Adrenal gland (tissue), 12 donors: ENCODE data around the gene CAB39L. TPM values are rescaled to one million over a fixed set of nuclear protein-coding genes. Genes with fewer than 3 reads are reported as not detected.

Source experiments
- DNase-seq, 7 donors: peaks; one replicate each; pipeline ENCODE4 v3.0.0-alpha.2; 2019 to 2020
- H3K27ac ChIP-seq, 5 donors: fragments of 200-600 bp; sonication (generic) in 4 of 5; 1 replicate in 3 of 5; 2 replicates in 2 of 5; pipeline versions ENCODE4 v1.5.1 to v1.8.0; 2016 to 2020; ENCODE audit warnings: mild to moderate bottlenecking in 1 of 5
- H3K27me3 ChIP-seq: fragments of 200-600 bp; 2 replicates; pipeline ENCODE4 v1.8.0; 2021
- H3K36me3 ChIP-seq, 2 donors: fragments of 200-600 bp; replicated peaks in 1 of 2; 1 replicate in 1 of 2; 2 replicates in 1 of 2; pipeline versions ENCODE4 v1.5.1 to v1.8.0; 2018 to 2022
- H3K4me1 ChIP-seq, 2 donors: fragments of 200-600 bp; replicated peaks in 1 of 2; 1 replicate in 1 of 2; 2 replicates in 1 of 2; pipeline versions ENCODE4 v1.5.1 to v1.8.0; 2018 to 2021
- H3K4me3 ChIP-seq, 4 donors: fragments of 200-600 bp; sonication (generic) in 3 of 4; one replicate each; pipeline ENCODE4 v1.5.1; 2016 to 2018
- H3K9me3 ChIP-seq, 3 donors: fragments of 200-600 bp; sonication (generic) in 1 of 3; replicated peaks in 1 of 3; 1 replicate in 2 of 3; 2 replicates in 1 of 3; pipeline versions ENCODE4 v1.5.1 to v1.8.0; 2016 to 2021
- POLR2A ChIP-seq, 2 donors: fragments of 450-650 bp; IDR thresholded peaks; one replicate each; pipeline ENCODE4 v1.6.1; 2017; ENCODE audit warnings: antibody characterized with exemption in 2 of 2, mild to moderate bottlenecking in 2 of 2, moderate library complexity in 1 of 2
- WGBS, 4 donors: extraction: QIAGEN DNeasy Blood & Tissue Kit in 2 of 4; methylation state at CpG; one replicate each; pipeline versions ENCODE4 v1.1.5 to v1.1.7; 2013 to 2017; 5-methylcytosine and 5-hydroxymethylcytosine counted together
- intact Hi-C, 2 donors: fragments of 100-400 bp; cut with DNase I; formaldehyde crosslinking; loops; one replicate each; pipeline versions ENCODE4 v1.14.1 to v1.15.0; 2022 to 2023
- polyA plus RNA-seq, 3 donors: library from polyadenylated mRNA; stranded (reverse); fragments of 200-250 nt in 2 of 3; fragments of 350-450 nt in 1 of 3; fragmentation: Illumina TruSeq in 1 of 3; extraction: RNeasy Lipid Tissue Mini Kit (QIAGEN cat#74804) in 1 of 3; gene quantifications; one replicate each; pipeline ENCODE4 v1.2.3, GENCODE V29; 2013 to 2014
- total RNA-seq, 9 donors: library from RNA; depleted of rRNA in 4 of 9; stranded (reverse); fragments of >200 nt in 4 of 9; fragments of 120-200 nt in 1 of 9; fragmentation: NEBNext Ultra II Directional in 1 of 9; extraction: Animal tissue kit (Norgen Biotek cat#: 25700) in 1 of 9; gene quantifications; one replicate each; pipeline versions ENCODE4 v1.1.0 to v1.2.4, GENCODE V29; 2013 to 2023
- TF ChIP-seq, protein P1 (sequence below), 6 experiments: fragments of 450-650 bp in 4 of 6; fragments of 200-600 bp in 2 of 6; sonication (generic) in 1 of 6; IDR thresholded peaks; 1 replicate in 5 of 6; 2 replicates in 1 of 6; pipeline versions ENCODE4 v1.5.1 to v1.8.0; 2016 to 2021; ENCODE audit warnings: antibody characterized with exemption in 6 of 6, mild to moderate bottlenecking in 2 of 6, moderate library complexity in 1 of 6
- donor health status: healthy with polysubstance abuse.
- donor health status: Bipolar disorder and iron deficiency.
- donor health status: DM: yes; HTN: yes; CAD: no.
- donor health status: DM: no; HTN: no; CAD: no.
- donor health status: DM: no; HTN: no; CAD: no.
- donor health status: DM: yes; HTN: yes; CAD: no.

CAB39L gene
- total and polyA plus RNA-seq, 12 donors: 17.8 to 115 (median 47.8) TPM

DNA sequence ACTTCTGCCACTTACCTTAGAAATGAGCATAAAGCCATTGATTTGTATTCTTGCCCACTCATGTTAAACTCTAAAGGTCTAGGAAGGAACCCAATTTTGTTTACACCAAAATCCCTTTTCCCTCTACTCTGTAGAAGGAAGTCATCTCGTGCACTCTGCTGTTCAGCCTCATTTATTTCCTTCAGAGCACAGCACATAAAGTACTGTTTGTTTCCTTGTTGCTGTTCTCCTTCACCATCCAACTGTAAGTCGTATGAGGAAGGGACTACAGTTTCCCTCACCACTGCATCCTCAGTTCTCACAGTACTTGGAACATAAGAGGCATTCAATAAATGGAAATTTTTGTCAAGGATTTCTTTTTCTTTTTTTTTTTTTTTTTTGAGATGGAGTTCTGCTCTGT lies 171.6 kb downstream of the CAB39L start:
- H3K27me3 ChIP-seq: no peaks in the 10 kb centered on the region
- TF ChIP-seq, protein P1, sequence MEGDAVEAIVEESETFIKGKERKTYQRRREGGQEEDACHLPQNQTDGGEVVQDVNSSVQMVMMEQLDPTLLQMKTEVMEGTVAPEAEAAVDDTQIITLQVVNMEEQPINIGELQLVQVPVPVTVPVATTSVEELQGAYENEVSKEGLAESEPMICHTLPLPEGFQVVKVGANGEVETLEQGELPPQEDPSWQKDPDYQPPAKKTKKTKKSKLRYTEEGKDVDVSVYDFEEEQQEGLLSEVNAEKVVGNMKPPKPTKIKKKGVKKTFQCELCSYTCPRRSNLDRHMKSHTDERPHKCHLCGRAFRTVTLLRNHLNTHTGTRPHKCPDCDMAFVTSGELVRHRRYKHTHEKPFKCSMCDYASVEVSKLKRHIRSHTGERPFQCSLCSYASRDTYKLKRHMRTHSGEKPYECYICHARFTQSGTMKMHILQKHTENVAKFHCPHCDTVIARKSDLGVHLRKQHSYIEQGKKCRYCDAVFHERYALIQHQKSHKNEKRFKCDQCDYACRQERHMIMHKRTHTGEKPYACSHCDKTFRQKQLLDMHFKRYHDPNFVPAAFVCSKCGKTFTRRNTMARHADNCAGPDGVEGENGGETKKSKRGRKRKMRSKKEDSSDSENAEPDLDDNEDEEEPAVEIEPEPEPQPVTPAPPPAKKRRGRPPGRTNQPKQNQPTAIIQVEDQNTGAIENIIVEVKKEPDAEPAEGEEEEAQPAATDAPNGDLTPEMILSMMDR (IDR thresholded peaks at IDR 0.05): no peak
- TF ChIP-seq POLR2A (IDR thresholded peaks at IDR 0.05): no peak
- WGBS, 4 donors: 53 to 66% (median 60%) methylated on average over 2 of the region's 2 CpGs
- no peaks in the 10 kb centered on the region for H3K4me1 ChIP-seq
- DNase-seq: no peak
- no peak overlapping the region for H3K27ac ChIP-seq
- no peak overlapping the region for H3K4me3 ChIP-seq
- no peaks in the 10 kb centered on the region for H3K9me3 ChIP-seq
- intact Hi-C loops: loop anchor here in 1 of 2 donors (10.0 kb wide), 1 partner anchor 47 kb away; the partner anchor contains the start of gene MLNR
- H3K36me3 ChIP-seq: peaks cover 0 to 10% of the 10 kb centered on the region in 2 donors

DNA sequence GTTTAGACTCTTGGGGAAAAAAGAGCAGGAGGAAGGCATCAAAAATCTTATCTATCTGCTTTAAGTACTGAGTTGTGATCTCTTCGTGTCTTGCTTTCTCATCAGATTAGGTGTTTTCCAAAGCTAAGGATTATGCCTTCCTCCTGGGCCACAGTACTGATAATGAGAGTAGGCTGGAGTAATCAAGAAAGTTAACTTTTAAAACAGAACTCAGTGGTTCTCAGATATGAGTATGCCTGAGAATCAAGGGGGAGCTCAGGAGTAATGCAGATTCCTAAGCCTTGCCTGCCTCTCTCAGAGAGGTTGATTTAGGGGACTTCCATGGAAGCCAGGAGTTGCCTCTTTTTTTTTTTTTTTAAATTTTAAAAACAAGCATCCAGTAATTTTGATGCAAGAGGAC lies 172.6 kb downstream of the CAB39L start:
- intact Hi-C loops: loop anchor here in 1 of 2 donors (10.0 kb wide), 1 partner anchor 46 kb away; the partner anchor contains the start of gene MLNR
- Histone ChIP-seq H3K9me3 (no peaks in the 10 kb centered on the region), H3K36me3 (peaks cover 0 to 10% of the 10 kb centered on the region in 2 donors), H3K4me1 (no peaks in the 10 kb centered on the region), H3K27ac (no peak overlapping the region), H3K4me3 (no peak overlapping the region), H3K27me3 (no peaks in the 10 kb centered on the region)
- 25 to 90% (median 39%) methylated on average over 1 of the region's 1 CpG for WGBS, 4 donors
- DNase-seq: no peak
- TF ChIP-seq, protein P1 (IDR thresholded peaks at IDR 0.05): no peak
- no peak for TF ChIP-seq POLR2A (IDR thresholded peaks at IDR 0.05)

DNA sequence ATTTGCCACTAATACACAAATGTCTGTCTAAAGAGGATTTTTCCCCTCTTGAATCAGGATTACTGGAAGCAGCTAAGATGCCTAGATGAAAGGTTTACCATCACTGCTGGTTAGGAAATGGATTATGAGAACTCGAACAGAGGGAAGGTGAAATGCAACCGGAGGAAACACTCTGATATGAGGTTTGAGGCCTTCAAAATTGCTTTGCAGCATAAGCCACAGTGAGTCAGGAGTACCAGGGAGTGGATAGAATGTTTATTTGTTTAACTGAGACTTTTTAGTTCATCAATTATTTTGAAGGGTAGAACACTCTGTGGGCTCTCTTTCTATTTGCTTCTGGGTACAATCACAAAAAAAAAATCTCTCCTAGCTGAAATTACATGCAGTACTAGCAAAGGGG lies 178.0 kb downstream of the CAB39L start:
- intact Hi-C loops: no loop called here
- Histone ChIP-seq H3K36me3 (peaks cover 0 to 21% of the 10 kb centered on the region in 2 donors), H3K27me3 (no peaks in the 10 kb centered on the region), H3K4me1 (no peaks in the 10 kb centered on the region), H3K27ac (no peak overlapping the region), H3K4me3 (no peak overlapping the region), H3K9me3 (no peaks in the 10 kb centered on the region)
- DNase-seq: no peak
- no peak for TF ChIP-seq POLR2A (IDR thresholded peaks at IDR 0.05)
- TF ChIP-seq, protein P1 (IDR thresholded peaks at IDR 0.05): no peak
- 42 to 60% (median 55%) methylated on average over 2 of the region's 2 CpGs for WGBS, 4 donors

DNA sequence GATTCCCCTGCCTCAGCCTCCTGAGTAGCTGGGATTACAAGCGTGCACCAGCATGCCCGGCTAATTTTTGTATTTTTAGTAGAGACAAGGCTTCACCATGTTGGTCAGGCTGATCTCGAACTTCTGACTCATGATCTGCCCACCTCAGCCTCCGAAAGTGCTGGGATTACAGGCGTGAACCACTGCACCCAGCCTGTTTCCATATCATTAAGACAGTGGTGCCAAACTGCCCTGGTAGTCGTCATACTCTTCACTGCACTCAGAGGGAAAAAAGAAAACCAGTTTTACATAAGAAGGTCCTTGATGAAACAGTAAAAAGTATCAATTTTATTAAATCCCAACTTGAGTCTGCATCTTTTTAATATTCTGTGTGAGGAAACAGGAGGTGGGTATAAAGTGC lies 181.2 kb downstream of the CAB39L start:
- Histone ChIP-seq H3K4me1 (peaks cover 8 to 14% of the 10 kb centered on the region in 2 donors), H3K4me3 (no peak overlapping the region), H3K9me3 (no peaks in the 10 kb centered on the region), H3K27me3 (no peaks in the 10 kb centered on the region), H3K36me3 (peaks cover 0 to 27% of the 10 kb centered on the region in 2 donors), H3K27ac (no peak overlapping the region)
- WGBS, 4 donors: 93 to 97% (median 96%) methylated on average over 6 of the region's 6 CpGs
- no peak for DNase-seq
- TF ChIP-seq, protein P1 (IDR thresholded peaks at IDR 0.05): no peak
- TF ChIP-seq POLR2A (IDR thresholded peaks at IDR 0.05): no peak
- intact Hi-C loops: no loop called here
